Epithelial cell of esophagus (primary cell): Measurements from ENCODE around the gene ALPI.
A peak's percentile ranks its signal among the peaks of the same experiment; 100 is the strongest.

Experiments
- DNase-seq: peaks from one replicate; pipeline ENCODE4 v3.0.0; 2010; ENCODE audit warnings: low read depth
- H3K4me3 ChIP-seq: 2 replicates; pipeline ENCODE4 v1.5.1; 2011; ENCODE audit warnings: mild to moderate bottlenecking, low read length, control low read depth
- TF ChIP-seq, protein P1 (sequence below): IDR thresholded peaks from 2 replicates; pipeline ENCODE4 v1.5.1; 2011; ENCODE audit warnings: low read depth, mild to moderate bottlenecking, low read length, control low read depth, inconsistent platforms; ENCODE audit not compliant: insufficient read depth; ENCODE audit errors: missing control alignments

ALPI gene

GRCh38 chr2:232465061-232465460, 9.1 kb downstream of the ALPI start:
- H3K4me3 ChIP-seq, result no peak overlapping the region
- TF ChIP-seq, protein P1, sequence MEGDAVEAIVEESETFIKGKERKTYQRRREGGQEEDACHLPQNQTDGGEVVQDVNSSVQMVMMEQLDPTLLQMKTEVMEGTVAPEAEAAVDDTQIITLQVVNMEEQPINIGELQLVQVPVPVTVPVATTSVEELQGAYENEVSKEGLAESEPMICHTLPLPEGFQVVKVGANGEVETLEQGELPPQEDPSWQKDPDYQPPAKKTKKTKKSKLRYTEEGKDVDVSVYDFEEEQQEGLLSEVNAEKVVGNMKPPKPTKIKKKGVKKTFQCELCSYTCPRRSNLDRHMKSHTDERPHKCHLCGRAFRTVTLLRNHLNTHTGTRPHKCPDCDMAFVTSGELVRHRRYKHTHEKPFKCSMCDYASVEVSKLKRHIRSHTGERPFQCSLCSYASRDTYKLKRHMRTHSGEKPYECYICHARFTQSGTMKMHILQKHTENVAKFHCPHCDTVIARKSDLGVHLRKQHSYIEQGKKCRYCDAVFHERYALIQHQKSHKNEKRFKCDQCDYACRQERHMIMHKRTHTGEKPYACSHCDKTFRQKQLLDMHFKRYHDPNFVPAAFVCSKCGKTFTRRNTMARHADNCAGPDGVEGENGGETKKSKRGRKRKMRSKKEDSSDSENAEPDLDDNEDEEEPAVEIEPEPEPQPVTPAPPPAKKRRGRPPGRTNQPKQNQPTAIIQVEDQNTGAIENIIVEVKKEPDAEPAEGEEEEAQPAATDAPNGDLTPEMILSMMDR, result no peak
- DNase-seq, result no peak

- no peak overlapping the region for H3K4me3 ChIP-seq
- TF ChIP-seq, protein P1, result no peak
- DNase-seq, result no peak
Measured at GRCh38 chr2:232466221-232466620, 10.3 kb downstream of the ALPI start.

DNA sequence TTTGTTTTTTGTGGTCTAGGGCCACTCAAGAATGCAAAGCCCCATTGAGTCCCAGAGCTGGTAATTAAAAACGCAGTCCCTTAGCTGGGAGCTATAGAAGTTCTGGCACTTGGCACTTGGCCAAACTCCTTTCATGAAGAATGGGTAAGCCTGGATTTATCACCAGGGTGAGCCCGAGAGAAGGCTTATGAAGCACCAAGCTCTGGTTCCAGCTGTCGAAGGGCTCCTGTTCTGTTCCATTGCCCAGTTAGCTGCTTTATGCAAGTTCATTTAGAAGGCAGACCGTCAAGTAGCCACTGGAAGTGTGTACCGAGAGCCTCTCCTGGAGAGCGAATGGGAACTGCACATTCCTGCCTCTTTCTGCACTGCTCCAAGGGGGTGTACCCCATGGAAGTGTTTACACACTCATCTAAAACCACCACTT, 17.5 kb downstream of the ALPI start:
- TF ChIP-seq, protein P1, result no peak

DNA sequence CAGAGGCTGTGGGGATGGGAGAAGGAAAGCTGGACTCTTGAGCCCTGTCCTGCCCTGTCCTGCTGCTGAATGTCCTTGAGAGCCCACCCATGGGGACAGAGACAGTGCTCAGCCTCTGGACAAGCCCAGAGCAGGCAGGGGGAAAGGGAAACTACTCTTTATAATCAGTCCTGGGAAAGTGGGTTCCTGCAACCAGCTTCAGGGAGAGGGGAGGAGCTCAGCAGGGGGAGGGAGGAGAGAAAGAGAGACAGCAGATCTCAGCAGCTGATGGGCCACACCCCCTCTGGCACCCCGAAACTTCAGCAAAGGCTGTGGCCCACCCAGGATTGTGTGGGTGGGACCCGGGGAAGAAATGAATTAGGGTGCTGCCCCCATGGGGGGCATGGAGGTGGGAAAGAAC, 20.1 kb downstream of the ALPI start:
- no peak overlapping the region for H3K4me3 ChIP-seq
- TF ChIP-seq, protein P1, result no peak
- no peak for DNase-seq

More for the DNA sequence above, 17.5 kb downstream of the ALPI start:
- DNase-seq, result peak; percentile 42
- no peak overlapping the region for H3K4me3 ChIP-seq

DNA sequence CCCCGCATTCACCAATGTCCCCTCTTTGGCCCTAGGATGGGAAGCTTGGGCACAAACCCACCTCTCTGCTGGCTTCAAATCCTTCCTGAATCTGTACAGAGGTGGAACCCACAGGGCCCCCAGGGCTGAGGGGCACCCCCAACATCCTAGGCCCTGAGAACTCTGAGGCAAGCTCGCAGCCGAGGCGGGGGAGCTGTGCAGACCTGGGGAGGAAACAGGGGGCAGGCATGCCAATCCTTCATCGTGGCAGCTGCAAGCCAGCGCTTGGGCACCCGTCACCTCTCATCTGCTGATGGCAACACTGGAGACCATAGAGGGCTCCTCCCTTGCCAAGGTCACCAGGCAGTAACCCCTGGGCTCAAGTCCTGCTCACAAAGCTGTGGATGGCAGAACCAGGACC, 20.8 kb downstream of the ALPI start:
- DNase-seq, result no peak

GRCh38 chr2:232477751-232478510, 22.0 kb downstream of the ALPI start:
- TF ChIP-seq, protein P1, result no peak
- H3K4me3 ChIP-seq, result no peak overlapping the region
- DNase-seq, result no peak

More for the DNA sequence above, 20.8 kb downstream of the ALPI start:
- TF ChIP-seq, protein P1, result no peak
- H3K4me3 ChIP-seq, result no peak overlapping the region
